Testis (tissue), 2 donors: ENCODE data around the gene GABPA.

Experiments
- POLR2A ChIP-seq: fragments of 450-650 bp; IDR thresholded peaks from one replicate; pipeline ENCODE4 v1.6.1; 2017; ENCODE audit warnings: antibody characterized with exemption, mild to moderate bottlenecking, moderate library complexity
- TF ChIP-seq, protein P1 (sequence below), 3 experiments: fragments of 450-650 bp in 2 of 3; fragments of 200-600 bp in 1 of 3; sonication (generic) in 1 of 3; IDR thresholded peaks; one replicate each; pipeline ENCODE4 v1.5.1; 2016 to 2019; ENCODE audit warnings: antibody characterized with exemption in 3 of 3, mild to moderate bottlenecking in 2 of 3, moderate library complexity in 1 of 3

DNA sequence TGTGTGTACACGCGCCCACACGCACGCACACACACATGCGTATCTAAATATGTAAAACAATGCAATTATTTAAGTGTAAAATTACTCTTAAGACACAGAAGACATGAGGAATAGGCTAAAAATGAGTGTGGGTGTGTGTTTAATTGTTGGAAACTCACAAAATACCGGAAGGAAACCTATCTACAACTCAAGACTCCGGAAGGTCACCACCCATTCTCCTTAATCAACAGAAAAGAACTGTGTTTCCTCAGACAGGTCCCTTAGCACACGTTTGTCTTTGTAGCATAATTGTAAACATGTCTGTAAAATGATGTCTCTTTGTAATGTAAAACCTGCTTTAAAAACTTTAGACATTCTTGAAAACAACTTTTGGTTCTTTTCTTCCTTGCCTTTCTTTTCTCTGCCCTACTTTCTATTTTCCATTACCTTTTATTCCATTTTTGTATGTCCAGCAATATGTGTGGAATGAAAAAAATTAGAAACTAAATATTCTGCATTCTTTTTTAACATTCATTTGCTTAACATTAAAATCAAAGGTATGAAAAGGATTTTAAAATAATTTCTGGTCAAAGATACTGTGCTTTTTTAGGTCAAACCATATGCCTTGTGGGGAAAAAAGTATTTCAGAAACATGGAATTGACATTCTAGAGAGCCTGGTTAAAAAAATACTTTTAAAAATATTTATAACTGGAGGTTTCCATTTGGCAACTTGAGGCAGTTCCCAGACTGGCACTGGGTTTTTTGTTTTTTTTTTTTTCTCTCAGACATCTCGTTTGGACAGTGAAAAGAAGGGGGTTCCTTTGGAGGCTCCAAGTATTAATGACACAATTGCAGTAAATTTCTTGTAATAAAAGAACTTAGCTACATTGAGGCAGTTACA lies 46.3 kb upstream of the GABPA start:
- TF ChIP-seq, protein P1, sequence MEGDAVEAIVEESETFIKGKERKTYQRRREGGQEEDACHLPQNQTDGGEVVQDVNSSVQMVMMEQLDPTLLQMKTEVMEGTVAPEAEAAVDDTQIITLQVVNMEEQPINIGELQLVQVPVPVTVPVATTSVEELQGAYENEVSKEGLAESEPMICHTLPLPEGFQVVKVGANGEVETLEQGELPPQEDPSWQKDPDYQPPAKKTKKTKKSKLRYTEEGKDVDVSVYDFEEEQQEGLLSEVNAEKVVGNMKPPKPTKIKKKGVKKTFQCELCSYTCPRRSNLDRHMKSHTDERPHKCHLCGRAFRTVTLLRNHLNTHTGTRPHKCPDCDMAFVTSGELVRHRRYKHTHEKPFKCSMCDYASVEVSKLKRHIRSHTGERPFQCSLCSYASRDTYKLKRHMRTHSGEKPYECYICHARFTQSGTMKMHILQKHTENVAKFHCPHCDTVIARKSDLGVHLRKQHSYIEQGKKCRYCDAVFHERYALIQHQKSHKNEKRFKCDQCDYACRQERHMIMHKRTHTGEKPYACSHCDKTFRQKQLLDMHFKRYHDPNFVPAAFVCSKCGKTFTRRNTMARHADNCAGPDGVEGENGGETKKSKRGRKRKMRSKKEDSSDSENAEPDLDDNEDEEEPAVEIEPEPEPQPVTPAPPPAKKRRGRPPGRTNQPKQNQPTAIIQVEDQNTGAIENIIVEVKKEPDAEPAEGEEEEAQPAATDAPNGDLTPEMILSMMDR (IDR thresholded peaks at IDR 0.05), result no peak
- no peak for TF ChIP-seq POLR2A
